ENCODE results near the gene NFE2L2. TPM values are rescaled to one million over a fixed set of nuclear protein-coding genes. Genes with fewer than 3 reads are reported as not detected.

NFE2L2 gene
- total and polyA plus RNA-seq, 12 donors = 26.4 to 67.9 (median 54.9) TPM

DNA sequence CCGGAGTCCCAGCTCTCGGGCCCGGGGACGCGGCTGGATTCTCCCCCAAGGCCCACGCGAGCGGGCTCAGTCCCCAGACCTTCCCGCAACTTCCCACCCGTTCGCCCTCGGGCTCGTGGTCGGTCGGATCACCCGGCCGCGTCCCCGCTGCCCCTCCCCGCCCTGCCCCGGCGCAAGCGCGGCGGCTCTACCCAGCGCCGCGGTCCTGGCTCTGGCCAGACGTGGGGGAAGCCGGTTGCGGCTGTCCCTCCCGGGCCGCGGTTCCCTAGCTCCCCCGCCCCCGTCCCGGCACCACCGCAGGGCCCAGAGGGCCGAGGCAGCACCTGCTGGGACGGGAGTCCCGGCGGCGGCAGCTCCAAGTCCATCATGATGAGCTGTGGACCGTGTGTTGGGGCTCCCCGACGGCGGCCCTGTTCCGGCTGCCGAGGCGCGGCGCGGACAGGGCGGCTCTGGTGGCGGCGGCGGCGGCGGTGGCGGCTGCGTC is 276 bp downstream of the NFE2L2 start:
- ATAC-seq = peak in 6 of 8 donors; percentile 5 to 63 (median 26)
- no peaks in the 10 kb centered on the region for H3K27me3 ChIP-seq
- H3K36me3 ChIP-seq = peaks cover 0 to 7% (median 0%) of the 10 kb centered on the region in 9 donors
- TF ChIP-seq, protein P1, sequence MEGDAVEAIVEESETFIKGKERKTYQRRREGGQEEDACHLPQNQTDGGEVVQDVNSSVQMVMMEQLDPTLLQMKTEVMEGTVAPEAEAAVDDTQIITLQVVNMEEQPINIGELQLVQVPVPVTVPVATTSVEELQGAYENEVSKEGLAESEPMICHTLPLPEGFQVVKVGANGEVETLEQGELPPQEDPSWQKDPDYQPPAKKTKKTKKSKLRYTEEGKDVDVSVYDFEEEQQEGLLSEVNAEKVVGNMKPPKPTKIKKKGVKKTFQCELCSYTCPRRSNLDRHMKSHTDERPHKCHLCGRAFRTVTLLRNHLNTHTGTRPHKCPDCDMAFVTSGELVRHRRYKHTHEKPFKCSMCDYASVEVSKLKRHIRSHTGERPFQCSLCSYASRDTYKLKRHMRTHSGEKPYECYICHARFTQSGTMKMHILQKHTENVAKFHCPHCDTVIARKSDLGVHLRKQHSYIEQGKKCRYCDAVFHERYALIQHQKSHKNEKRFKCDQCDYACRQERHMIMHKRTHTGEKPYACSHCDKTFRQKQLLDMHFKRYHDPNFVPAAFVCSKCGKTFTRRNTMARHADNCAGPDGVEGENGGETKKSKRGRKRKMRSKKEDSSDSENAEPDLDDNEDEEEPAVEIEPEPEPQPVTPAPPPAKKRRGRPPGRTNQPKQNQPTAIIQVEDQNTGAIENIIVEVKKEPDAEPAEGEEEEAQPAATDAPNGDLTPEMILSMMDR (IDR thresholded peaks at IDR 0.05) = no peak
- peak overlapping the region; percentile 96 to 100 (median 100) for H3K27ac ChIP-seq
- intact Hi-C loops (cut with DNase I) = loop anchor here in 9 of 10 donors (2.0 to 10.0 kb wide), 9 partner anchors 31 to 131 kb away; partner anchors contain the start of genes AGPS (in 1 of the 9) and HNRNPA3 (in 1 of the 9)
- 0 to 1% methylated on average over 29 to 61 of the region's 61 CpGs for WGBS, 2 donors
- no peaks in the 10 kb centered on the region for H3K9me3 ChIP-seq
- no peak for DNase-seq
- H3K4me1 ChIP-seq = peaks cover 3 to 49% (median 44%) of the 10 kb centered on the region in 9 donors
- H3K4me3 ChIP-seq = peak overlapping the region; percentile 79 to 97 (median 94)

DNA sequence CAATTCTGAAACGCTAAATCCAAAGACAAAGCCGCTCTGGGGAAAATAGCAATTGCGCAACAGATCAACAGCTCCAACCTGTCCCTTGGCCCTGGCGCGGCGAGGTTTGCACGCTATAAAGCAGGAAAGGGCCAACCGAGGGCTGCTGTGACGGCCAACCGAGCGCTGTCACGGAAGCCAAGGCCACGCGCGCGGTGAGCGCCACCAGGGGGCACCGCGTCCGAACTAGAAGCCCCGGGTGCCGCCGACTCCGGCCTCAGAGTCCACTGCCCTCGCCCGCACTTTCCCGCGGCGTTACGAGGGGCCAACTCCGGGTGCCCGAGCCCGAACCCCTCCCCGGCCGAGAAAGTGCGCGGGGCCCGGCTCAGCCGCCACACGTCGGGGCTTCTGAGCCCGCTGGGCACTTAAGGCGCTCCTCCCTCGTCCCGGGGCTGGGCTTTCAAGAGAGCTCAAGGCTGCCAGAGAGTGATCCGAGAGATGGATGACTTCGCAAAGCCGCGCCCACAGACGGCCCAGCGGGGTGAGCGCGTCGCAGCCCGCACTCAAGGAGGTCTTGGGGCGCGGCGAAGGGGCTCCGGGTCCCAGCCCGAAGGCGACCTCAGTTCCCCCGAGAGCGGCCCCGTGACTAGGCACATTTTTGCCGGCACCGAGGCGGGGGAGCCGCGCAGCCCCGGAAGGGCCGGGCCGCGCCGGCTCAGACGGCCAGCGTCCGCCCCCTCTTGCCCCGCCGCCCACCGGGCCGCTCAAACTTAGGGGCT is 897 bp downstream of the NFE2L2 start:
- H3K4me3 ChIP-seq = peak overlapping the region; percentile 79 to 97 (median 94)
- DNase-seq (peak; percentile 99), ATAC-seq (peak; percentile 72 to 86 (median 80))
- TF ChIP-seq, protein P1 (IDR thresholded peaks at IDR 0.05) = peak; percentile 76 to 98 (median 92)
- intact Hi-C loops (cut with DNase I) = loop anchor here (1.0 to 10.0 kb wide), 15 partner anchors 23 to 131 kb away; partner anchors contain the start of genes HNRNPA3 (in 7 of the 10) and AGPS (in 1 of the 10)
- peak overlapping the region; percentile 96 to 100 (median 100) for H3K27ac ChIP-seq
- WGBS, 2 donors = 0 to 1% methylated on average over 81 of the region's 81 CpGs
- H3K27me3 ChIP-seq = no peaks in the 10 kb centered on the region
- H3K4me1 ChIP-seq = peaks cover 3 to 55% (median 50%) of the 10 kb centered on the region in 9 donors
- H3K36me3 ChIP-seq = peaks cover 0 to 12% (median 0%) of the 10 kb centered on the region in 9 donors
- H3K9me3 ChIP-seq = no peaks in the 10 kb centered on the region

- TF ChIP-seq, protein P1 (IDR thresholded peaks at IDR 0.05) = no peak
- no peaks in the 10 kb centered on the region for H3K27me3 ChIP-seq
- H3K4me1 ChIP-seq = peaks cover 3 to 60% (median 54%) of the 10 kb centered on the region in 9 donors
- no peak for DNase-seq
- WGBS, 2 donors = 3% methylated on average over 6 of the region's 6 CpGs
- ATAC-seq = no peak
- H3K4me3 ChIP-seq = peak overlapping the region; percentile 79 to 97 (median 94)
- intact Hi-C loops (cut with DNase I) = loop anchor here (1.0 to 10.0 kb wide), 14 partner anchors 22 to 132 kb away; partner anchors contain the start of genes HNRNPA3 (in 7 of the 10) and AGPS (in 1 of the 10)
- H3K36me3 ChIP-seq = peaks cover 0 to 12% (median 0%) of the 10 kb centered on the region in 9 donors
- peaks cover 0 to 3% (median 0%) of the 10 kb centered on the region in 11 donors for H3K9me3 ChIP-seq
- peak overlapping the region; percentile 96 to 100 (median 100) for H3K27ac ChIP-seq
Measured at GRCh38 chr2:177262958-177263450, 1.5 kb downstream of the NFE2L2 start.

- ATAC-seq = no peak
- Histone ChIP-seq H3K4me3 (peak overlapping the region; percentile 79 to 97 (median 94)), H3K4me1 (peaks cover 3 to 69% (median 63%) of the 10 kb centered on the region in 9 donors), H3K27me3 (no peaks in the 10 kb centered on the region), H3K9me3 (peaks cover 0 to 5% (median 0%) of the 10 kb centered on the region in 11 donors), H3K27ac (peak overlapping the region; percentile 19 to 100 (median 100)), H3K36me3 (peaks cover 0 to 17% (median 0%) of the 10 kb centered on the region in 9 donors)
- TF ChIP-seq, protein P1 (IDR thresholded peaks at IDR 0.05) = no peak
- DNase-seq = no peak
- 0 to 3% methylated on average over 2 of the region's 2 CpGs for WGBS, 2 donors
- intact Hi-C loops (cut with DNase I) = loop anchor here (2.0 to 10.0 kb wide), 10 partner anchors 21 to 133 kb away; partner anchors contain the start of genes HNRNPA3 (in 3 of the 10) and AGPS (in 1 of the 10)
Measured at GRCh38 chr2:177262092-177262491, 2.4 kb downstream of the NFE2L2 start.

All from heart right ventricle (tissue), 16 donors.